ENCODE data around the gene MET. TPM values are rescaled to one million over a fixed set of nuclear protein-coding genes. Genes with fewer than 3 reads are reported as not detected.

MET gene
- total RNA-seq, 1 experiment from 2014 or later, result 200 TPM

GRCh38 chr7:116772423-116772863 is 100.4 kb downstream of the MET start (continued):
- TF ChIP-seq REST (IDR thresholded peaks at IDR 0.05; ENCODE audit: low read depth) (no peak), YY1 (IDR thresholded peaks at IDR 0.05; ENCODE audit: extremely low read depth, insufficient replicate concordance, low read depth, low read length) (peak; percentile 14), EZH2phosphoT487 (IDR thresholded peaks at IDR 0.05; ENCODE audit: borderline replicate concordance) (no peak), RAD21 (IDR thresholded peaks at IDR 0.05; ENCODE audit: low read depth) (peak; percentile 35), POLR2AphosphoS5 (IDR thresholded peaks at IDR 0.05; ENCODE audit: low read depth, low read length) (peak; percentile 56; the same call in 1 of the 2 replicates), ZBTB33 (IDR thresholded peaks at IDR 0.05; ENCODE audit: extremely low read depth, insufficient replicate concordance, low read length) (no peak)

All from HCT116 (cell line).